Measurements from ENCODE around the gene RAB40AL.

RAB40AL gene

GRCh38 chrX:102983205-102983604 is 46.1 kb downstream of the RAB40AL start:
- no peak for DNase-seq

- DNase-seq, result no peak
These were observed 48.1 kb downstream of the RAB40AL start for GRCh38 chrX:102985192-102985591.
